Measurements from ENCODE around the gene GAL3ST3.

GRCh38 chr11:66072081-66072480 lies 23.1 kb upstream of the GAL3ST3 start:
- TF ChIP-seq EZH2 (IDR thresholded peaks at IDR 0.05; ENCODE audit: low read length) (no peak), CTCF (optimal IDR thresholded peaks at IDR 0.05 in 1 of 3, IDR thresholded peaks at IDR 0.05 in 1 of 3, conservative IDR thresholded peaks at IDR 0.05 in 1 of 3; ENCODE audit: extremely low read depth in 1 of 3, insufficient read depth in 2 of 3, low read length in 3 of 3) (no peak)

Data from keratinocyte (primary cell).